Measurements from ENCODE around the gene ANGPTL8.

DNA sequence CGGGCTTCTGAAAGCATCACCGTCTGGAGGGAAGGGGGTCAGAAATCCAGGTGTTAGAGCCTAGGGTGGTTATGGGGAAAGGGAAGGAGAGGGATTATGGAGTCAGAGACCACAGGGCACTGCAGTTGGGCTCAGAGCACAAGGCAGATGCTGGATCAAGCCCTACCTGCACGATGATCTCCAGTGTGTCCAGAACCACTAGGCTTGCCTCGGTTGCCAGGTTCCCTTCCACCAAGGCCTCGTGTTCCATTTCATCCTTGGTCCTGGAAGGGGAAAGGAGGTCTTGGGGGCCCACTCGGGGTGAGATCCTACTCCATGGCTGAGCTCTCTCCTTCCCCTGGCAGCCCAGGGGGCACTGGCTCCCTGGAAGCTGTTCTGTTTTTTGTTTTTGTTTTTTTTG, 25.0 kb upstream of the ANGPTL8 start:
- TF ChIP-seq CTCF (IDR thresholded peaks at IDR 0.05 in 8 of 11, conservative IDR thresholded peaks at IDR 0.05 in 3 of 11) (no peak), POLR2A (IDR thresholded peaks at IDR 0.05) (no peak)
